ENCODE data around the gene ARHGAP40. TPM values are rescaled to one million over a fixed set of nuclear protein-coding genes. Genes with fewer than 3 reads are reported as not detected.
A peak's percentile ranks its signal among the peaks of the same experiment; 100 is the strongest.

ARHGAP40 gene
- polyA plus RNA-seq, 3 donors from 2014 or later: not detected

DNA sequence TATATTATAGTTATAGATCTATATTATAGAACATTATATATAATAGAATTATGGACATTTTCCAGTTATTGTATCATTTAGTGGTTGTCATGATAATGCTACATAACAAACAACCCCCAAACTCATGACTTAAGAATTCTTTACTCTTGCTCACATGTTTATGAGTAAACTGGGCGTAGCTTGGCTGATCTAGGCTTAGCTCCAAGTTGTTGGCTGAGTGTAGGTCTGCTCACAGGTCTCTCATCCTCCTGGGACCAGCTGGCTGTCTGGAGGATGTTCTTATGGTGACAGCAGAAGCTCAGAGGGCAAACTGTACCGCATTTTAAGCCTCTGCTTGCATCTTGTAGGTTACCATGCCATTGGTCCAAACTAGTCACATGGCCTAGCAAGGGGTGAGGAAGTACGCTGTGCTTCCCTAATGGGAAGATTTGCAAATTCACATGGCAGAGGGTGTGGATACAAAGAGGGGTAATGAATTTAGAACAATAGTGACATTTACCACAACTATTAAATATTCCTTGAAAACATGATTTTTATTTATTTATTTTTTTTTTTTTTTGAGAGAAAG is 34.2 kb downstream of the ARHGAP40 start:
- Mint-ChIP-seq H3K27ac (no peak overlapping the region), H3K27me3 (ENCODE audit: low read depth in 3 of 3) (peaks cover 9 to 11% (median 10%) of the 10 kb centered on the region in 3 donors), H3K36me3 (no peaks in the 10 kb centered on the region), H3K9me3 (peaks cover 0 to 2% (median 0%) of the 10 kb centered on the region in 6 donors), H3K4me3 (no peak overlapping the region), H3K4me1 (no peaks in the 10 kb centered on the region)
- no peak for DNase-seq

DNA sequence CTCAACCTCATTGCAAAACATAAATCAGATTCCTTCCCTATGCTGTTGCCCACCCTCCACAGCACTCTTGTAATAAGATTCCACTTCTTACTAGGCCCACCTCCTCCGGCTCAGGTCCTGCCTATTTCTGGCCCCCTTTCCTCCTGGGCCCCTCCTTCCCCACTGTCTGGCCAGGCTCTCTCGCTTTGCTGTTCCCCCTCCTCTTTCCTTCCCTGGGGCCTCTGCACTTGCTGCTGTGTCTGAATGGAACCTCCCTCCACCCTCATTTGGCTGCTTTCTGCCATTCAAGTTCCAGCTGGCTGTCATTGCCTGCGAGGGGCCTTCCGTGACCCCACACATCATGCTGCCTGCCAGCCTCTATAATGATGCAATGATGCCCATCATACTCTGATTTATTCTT is 38.9 kb downstream of the ARHGAP40 start:
- Mint-ChIP-seq H3K36me3 (no peaks in the 10 kb centered on the region), H3K9me3 (peaks cover 0 to 2% (median 0%) of the 10 kb centered on the region in 6 donors), H3K4me3 (no peak overlapping the region), H3K4me1 (no peaks in the 10 kb centered on the region), H3K27me3 (ENCODE audit: low read depth in 3 of 3) (peaks cover 7 to 13% (median 11%) of the 10 kb centered on the region in 3 donors), H3K27ac (peak overlapping the region in 1 of 6 donors; percentile 24)
- DNase-seq: no peak

DNA sequence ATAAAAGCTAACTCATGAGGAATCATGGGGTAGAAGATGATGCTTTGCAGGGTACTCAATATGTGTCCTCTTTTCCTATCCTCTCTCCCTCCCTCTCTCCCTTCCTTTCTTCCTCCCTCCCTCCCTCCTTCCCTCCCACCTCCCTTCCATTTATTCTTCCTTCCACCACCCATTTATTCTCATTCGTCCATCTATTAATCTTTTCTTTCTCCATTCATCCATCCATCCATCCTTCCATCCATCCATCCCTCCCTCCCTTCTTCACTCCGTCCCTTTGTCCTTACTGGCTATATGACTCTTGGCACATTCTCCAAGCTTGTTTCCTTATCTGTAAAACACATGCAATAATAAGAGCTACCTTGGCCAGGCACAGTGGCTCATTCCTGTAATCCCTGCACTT is 40.9 kb downstream of the ARHGAP40 start:
- H3K4me1 Mint-ChIP-seq: peaks cover 8 to 10% of the 10 kb centered on the region in 2 donors
- no peaks in the 10 kb centered on the region for H3K36me3 Mint-ChIP-seq
- H3K4me3 Mint-ChIP-seq: no peak overlapping the region
- H3K27me3 Mint-ChIP-seq (ENCODE audit: low read depth in 3 of 3): peaks cover 15 to 16% (median 16%) of the 10 kb centered on the region in 3 donors
- no peak overlapping the region for H3K27ac Mint-ChIP-seq
- no peak for DNase-seq
- no peaks in the 10 kb centered on the region for H3K9me3 Mint-ChIP-seq

DNA sequence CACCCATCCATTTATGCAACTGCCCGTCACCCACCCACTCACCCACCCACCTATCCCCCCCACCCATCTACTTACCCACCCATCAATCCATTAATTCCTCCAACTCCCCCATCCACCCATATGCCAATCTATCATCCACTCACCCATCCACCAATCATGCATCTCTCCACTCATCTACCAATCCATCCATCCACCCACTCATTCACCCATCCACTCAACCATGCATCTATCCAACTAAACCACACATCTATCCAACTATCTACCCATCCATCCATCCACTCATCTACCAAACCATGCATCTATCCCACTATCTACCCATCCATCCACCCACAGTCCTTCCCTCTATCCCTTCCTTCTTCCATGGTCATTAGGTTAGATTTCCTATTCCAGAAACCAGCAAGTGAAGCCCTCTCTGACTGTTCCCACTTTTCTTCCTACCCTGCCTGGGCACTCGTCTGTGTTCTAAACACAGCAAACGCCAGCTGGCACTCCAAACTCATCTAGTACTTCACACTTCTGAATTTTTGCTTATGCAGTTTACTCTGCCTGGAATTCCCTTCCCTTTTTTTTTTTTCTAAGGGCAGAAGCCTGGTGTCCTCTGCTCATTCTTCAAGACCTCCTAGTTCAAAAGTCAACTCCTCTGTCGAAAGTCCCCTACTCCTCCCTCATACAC is 43.1 kb downstream of the ARHGAP40 start:
- Mint-ChIP-seq H3K4me1 (peaks cover 8 to 10% of the 10 kb centered on the region in 2 donors), H3K27me3 (ENCODE audit: low read depth in 3 of 3) (peaks cover 12 to 18% (median 15%) of the 10 kb centered on the region in 3 donors), H3K27ac (no peak overlapping the region)

DNA sequence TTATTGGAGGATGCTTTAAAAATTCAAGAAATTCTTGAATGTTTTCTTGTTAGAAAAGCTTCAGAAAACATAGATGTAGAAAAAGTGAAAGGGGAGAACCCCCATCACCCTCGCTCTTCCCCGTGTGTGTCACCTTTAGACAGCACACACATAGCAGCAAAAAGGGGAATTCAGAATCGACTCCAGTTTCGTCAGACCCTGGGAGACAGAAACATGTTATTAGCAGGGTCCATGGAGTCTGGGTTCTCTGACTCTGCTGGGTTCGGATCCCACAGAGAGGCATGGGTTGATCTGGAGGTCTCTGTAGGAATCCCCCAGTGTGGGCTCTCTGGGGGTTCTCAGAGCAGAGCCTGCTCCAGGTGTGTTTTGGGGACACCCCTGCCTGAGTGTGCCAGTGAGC is 43.7 kb downstream of the ARHGAP40 start:
- Mint-ChIP-seq H3K4me3 (peak overlapping the region in 1 of 5 donors; percentile 34), H3K9me3 (no peaks in the 10 kb centered on the region), H3K4me1 (peaks cover 8 to 10% of the 10 kb centered on the region in 2 donors), H3K36me3 (no peaks in the 10 kb centered on the region), H3K27me3 (ENCODE audit: low read depth in 3 of 3) (peaks cover 12 to 21% (median 15%) of the 10 kb centered on the region in 3 donors), H3K27ac (no peak overlapping the region)
- DNase-seq: no peak

More for the DNA sequence above, 43.1 kb downstream of the ARHGAP40 start:
- Mint-ChIP-seq H3K36me3 (no peaks in the 10 kb centered on the region), H3K9me3 (no peaks in the 10 kb centered on the region), H3K4me3 (no peak overlapping the region)
- DNase-seq: no peak

DNA sequence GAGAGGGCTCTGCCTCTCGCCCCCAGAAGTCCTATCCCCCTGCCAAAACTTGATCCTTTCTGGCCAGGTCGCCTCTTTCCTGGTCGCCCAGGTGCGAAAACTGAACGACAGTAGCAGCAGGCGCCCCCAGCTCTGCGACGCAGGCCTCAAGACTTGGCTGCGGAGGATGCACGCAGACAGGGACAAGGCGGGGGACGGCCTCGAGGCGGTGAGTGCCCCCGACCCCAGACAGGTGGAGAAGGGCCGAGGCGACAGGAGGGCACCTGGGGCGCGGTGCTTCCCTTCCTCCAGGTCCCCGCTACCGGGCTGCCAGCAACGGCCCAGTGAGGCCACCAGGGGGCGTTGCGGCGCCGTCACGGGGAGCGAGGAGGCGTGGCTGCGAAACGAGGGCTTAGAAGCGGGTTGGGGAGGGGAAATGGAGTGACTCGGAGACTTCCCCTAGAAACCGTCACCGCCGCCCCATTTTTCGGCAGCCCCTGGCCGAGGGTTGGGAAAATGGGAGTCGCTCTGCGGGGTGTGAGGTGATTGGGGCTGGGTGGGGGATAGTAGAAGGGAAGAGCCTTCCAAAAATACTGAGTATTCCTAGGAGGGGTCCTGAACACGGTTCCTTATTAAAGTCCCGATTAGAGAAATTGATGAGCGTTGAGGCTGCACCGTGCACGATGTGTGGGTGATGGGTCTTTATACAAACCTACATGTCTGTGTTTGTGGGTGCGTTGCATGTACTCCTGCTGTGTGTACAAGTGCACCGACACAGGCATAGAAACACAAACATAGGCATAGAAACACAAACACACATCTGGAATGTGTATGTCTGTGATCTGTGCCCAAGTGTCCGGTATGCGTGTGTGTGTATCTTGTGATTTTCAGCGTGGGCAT is 44.6 kb downstream of the ARHGAP40 start:
- Mint-ChIP-seq H3K4me3 (peak overlapping the region; percentile 77 to 86 (median 82)), H3K27ac (peak overlapping the region in 4 of 6 donors; percentile 7 to 60 (median 40)), H3K36me3 (no peaks in the 10 kb centered on the region), H3K4me1 (peaks cover 8 to 10% of the 10 kb centered on the region in 2 donors), H3K9me3 (no peaks in the 10 kb centered on the region), H3K27me3 (ENCODE audit: low read depth in 3 of 3) (peaks cover 12 to 21% (median 13%) of the 10 kb centered on the region in 3 donors)
- peak; percentile 85 to 88 (median 86) for DNase-seq

DNA sequence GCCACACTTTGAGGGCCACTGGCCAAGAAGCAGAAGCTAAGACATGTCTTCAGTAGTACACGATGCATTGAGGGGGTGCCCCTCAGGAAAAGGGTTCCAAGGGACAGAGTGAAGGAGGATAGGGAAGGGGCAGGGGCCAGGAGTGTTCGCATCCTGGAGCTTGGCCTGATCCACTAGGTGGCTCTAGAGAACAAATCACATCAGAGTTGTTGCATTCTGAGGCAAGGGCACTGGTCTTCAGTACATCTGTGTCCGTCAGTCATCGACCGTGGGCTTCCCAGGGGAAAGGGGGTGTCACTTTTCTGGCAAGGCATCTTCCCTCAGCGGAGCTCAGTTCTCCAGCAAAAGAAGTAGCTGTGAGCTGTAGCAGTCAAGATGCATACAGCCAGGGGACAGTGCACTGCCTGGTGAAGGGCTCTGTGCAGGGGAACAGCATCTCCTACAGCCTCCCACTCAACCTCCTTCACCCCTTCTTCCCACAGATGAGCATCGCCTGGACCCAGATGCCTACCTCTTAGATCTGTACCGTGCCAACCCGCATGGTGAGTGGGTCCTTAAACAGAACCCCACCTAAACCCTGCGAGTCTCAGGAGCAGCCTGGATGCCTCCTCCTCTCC is 47.8 kb downstream of the ARHGAP40 start:
- Mint-ChIP-seq H3K4me1 (peaks cover 8 to 10% of the 10 kb centered on the region in 2 donors), H3K36me3 (no peaks in the 10 kb centered on the region), H3K9me3 (peaks cover 0 to 2% (median 0%) of the 10 kb centered on the region in 6 donors), H3K27me3 (ENCODE audit: low read depth in 3 of 3) (peaks cover 14 to 18% (median 15%) of the 10 kb centered on the region in 3 donors), H3K4me3 (no peak overlapping the region), H3K27ac (no peak overlapping the region)
- DNase-seq: no peak

DNA sequence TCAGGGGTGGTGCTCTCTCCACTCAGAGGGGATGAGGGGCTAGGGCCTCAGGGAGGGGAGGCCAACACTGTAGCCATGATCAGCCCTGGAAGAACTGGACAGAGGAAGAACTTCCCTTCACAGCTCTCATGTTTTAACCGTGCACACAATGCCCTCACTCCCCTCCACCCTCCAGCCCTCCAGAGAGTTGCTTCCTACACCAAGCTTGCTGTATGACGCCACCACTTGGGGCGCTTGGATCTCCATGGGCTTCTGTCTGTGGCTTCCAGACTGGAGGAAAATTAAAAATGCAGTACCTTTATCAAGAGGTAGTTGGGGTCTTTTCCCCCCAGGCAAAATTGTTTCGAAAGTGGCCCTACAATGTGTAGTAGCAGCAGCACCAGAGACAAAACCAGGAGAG is 48.4 kb downstream of the ARHGAP40 start:
- DNase-seq: no peak
- Mint-ChIP-seq H3K27me3 (ENCODE audit: low read depth in 3 of 3) (peaks cover 12 to 18% (median 15%) of the 10 kb centered on the region in 3 donors), H3K9me3 (peaks cover 0 to 2% (median 0%) of the 10 kb centered on the region in 6 donors), H3K4me3 (no peak overlapping the region), H3K36me3 (no peaks in the 10 kb centered on the region), H3K27ac (no peak overlapping the region), H3K4me1 (peaks cover 8 to 10% of the 10 kb centered on the region in 2 donors)

DNA sequence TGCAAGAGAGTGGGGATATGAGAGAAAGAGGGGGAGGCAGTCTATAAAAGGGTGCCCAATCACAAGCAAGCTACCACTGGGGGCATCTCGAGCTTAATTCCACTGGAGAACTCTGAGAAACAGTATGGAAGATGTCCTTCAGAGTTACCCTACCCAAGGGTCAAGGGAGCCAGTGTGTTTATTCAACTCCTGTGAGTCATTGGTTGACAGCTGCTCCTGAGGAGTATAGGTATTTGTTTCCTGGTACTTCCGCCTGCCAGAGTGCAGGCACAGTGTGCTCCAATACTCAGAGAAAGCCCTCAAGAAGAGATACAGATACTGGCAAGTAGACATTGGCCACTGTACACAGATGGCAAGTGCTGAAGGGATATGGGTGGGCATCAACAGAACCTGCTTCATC is 49.5 kb downstream of the ARHGAP40 start:
- Mint-ChIP-seq H3K27ac (no peak overlapping the region), H3K27me3 (ENCODE audit: low read depth in 3 of 3) (peaks cover 12 to 18% (median 17%) of the 10 kb centered on the region in 3 donors), H3K36me3 (no peaks in the 10 kb centered on the region), H3K4me3 (no peak overlapping the region), H3K9me3 (peaks cover 0 to 2% (median 0%) of the 10 kb centered on the region in 6 donors), H3K4me1 (peaks cover 8 to 9% of the 10 kb centered on the region in 2 donors)
- no peak for DNase-seq

DNA sequence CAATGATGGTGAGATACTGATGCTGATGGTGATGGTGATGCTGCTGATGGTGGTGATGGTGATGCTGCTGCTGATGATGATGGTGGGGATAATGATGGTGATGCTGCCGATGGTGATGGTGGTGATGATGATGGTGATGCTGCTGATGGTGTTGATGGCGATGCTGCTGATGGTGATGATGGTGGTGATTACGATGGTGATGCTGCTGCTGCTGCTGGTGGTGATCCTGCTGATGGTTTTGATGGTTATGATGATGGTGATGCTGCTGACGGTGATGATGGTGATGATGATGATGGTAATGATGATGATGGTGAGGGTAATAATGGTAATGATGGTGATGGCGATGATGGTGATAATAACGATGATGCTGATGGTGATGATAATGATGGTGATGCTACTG is 50.0 kb downstream of the ARHGAP40 start:
- no peak overlapping the region for H3K4me3 Mint-ChIP-seq
- H3K36me3 Mint-ChIP-seq: no peaks in the 10 kb centered on the region
- peaks cover 4 to 5% of the 10 kb centered on the region in 2 donors for H3K4me1 Mint-ChIP-seq
- no peak for DNase-seq
- H3K27ac Mint-ChIP-seq: no peak overlapping the region
- H3K9me3 Mint-ChIP-seq: peaks cover 0 to 2% (median 0%) of the 10 kb centered on the region in 6 donors
- peaks cover 8 to 16% (median 14%) of the 10 kb centered on the region in 3 donors for H3K27me3 Mint-ChIP-seq (ENCODE audit: low read depth in 3 of 3)

DNA sequence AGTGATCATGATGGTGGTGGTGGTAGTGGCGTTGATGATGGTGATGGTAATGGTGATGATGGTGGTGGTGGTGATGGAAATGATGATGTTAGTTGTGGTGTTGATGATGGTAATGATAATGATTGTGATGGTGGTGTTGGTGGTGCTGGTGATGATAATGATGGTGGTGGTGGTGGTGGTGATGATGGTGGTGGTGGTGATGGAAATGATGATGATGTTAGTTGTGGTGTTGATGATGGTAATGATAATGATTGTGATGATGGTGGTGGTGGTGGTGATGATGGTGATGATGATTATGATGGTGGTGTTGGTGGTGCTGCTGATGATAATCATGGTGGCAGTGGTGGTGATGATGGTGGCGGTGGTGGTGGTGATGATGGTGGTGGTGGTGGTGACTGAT is 51.4 kb downstream of the ARHGAP40 start:
- no peaks in the 10 kb centered on the region for H3K4me1 Mint-ChIP-seq
- DNase-seq: no peak
- H3K36me3 Mint-ChIP-seq: no peaks in the 10 kb centered on the region
- peak overlapping the region in 1 of 5 donors; percentile 1 for H3K4me3 Mint-ChIP-seq
- peaks cover 0 to 2% (median 0%) of the 10 kb centered on the region in 6 donors for H3K9me3 Mint-ChIP-seq
- H3K27ac Mint-ChIP-seq: peak overlapping the region; percentile 1 to 82 (median 54)
- H3K27me3 Mint-ChIP-seq (ENCODE audit: low read depth in 3 of 3): peaks cover 4 to 17% (median 10%) of the 10 kb centered on the region in 3 donors

DNA sequence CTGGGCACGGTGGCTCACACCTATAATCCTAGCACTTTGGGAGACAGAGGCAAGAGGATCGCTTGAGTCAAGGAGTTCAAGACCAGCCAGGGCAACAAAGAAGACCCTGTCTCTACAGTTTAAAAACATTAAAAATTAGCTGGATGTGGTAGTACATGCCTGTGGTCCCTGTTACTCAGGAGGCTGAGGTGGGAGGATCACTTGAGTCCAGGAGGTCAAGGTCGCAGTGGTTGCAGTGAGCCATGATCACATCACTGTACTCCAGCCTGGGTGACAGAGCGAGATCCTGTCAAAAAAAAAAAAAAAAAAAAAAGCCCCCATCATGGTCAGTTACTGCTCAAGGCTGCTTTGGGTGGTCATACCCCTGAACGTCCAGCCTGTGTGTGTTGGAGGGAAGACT is 55.8 kb downstream of the ARHGAP40 start:
- Mint-ChIP-seq H3K4me3 (no peak overlapping the region), H3K36me3 (no peaks in the 10 kb centered on the region), H3K4me1 (no peaks in the 10 kb centered on the region), H3K27ac (no peak overlapping the region), H3K27me3 (ENCODE audit: low read depth in 3 of 3) (peaks cover 7 to 15% (median 10%) of the 10 kb centered on the region in 3 donors), H3K9me3 (peaks cover 0 to 2% (median 0%) of the 10 kb centered on the region in 6 donors)
- DNase-seq: no peak

DNA sequence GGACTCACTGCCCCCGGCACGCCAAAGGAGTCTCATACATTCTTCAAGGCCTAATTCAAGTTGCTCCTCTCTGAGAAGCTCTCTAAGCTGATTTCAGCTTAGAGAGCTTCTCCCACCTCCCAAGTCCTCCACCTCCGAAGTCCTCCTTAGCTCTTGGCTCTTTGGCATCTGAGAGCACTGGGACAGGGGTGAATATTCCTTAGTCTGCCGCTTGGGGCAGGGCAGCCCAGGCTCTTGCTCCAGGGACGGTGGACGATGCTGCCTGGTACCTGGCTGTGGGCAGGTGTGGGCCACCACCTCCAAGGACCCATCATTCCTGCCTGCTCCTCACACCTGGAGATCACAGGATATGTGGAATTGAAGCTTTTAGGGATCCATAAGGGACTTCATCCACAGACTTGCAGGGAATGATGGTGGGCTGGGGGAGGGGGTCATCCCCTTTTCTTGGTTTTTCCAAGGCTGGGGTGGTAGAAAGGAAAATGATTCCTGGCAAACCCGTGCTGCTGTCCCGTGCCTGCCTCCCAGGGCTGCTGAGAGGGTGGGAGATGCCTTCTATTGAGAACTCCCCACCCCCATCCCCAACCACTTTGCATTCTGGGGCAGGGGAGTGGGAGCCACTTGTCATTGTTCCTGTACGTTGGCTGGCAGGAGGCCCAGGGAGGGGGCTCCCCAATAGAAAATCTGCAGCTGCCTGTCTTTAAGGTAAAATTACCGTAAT is 57.4 kb downstream of the ARHGAP40 start:
- Mint-ChIP-seq H3K27me3 (ENCODE audit: low read depth in 3 of 3) (peaks cover 5 to 9% (median 6%) of the 10 kb centered on the region in 3 donors), H3K9me3 (no peaks in the 10 kb centered on the region), H3K27ac (no peak overlapping the region), H3K4me1 (no peaks in the 10 kb centered on the region), H3K4me3 (no peak overlapping the region), H3K36me3 (no peaks in the 10 kb centered on the region)
- DNase-seq: peak in 1 of 3 donors; percentile 25

Measured in immature natural killer cell (primary cell).